ENCODE measurements around the gene ABCA1.
A peak's percentile ranks its signal among the peaks of the same experiment; 100 is the strongest.
"Not testable (repeated sequence)": the region's sequence is repeated elsewhere in the genome, so short reads cannot be mapped to it uniquely, and the experiment has no call there.

The ABCA1 gene, protein sequence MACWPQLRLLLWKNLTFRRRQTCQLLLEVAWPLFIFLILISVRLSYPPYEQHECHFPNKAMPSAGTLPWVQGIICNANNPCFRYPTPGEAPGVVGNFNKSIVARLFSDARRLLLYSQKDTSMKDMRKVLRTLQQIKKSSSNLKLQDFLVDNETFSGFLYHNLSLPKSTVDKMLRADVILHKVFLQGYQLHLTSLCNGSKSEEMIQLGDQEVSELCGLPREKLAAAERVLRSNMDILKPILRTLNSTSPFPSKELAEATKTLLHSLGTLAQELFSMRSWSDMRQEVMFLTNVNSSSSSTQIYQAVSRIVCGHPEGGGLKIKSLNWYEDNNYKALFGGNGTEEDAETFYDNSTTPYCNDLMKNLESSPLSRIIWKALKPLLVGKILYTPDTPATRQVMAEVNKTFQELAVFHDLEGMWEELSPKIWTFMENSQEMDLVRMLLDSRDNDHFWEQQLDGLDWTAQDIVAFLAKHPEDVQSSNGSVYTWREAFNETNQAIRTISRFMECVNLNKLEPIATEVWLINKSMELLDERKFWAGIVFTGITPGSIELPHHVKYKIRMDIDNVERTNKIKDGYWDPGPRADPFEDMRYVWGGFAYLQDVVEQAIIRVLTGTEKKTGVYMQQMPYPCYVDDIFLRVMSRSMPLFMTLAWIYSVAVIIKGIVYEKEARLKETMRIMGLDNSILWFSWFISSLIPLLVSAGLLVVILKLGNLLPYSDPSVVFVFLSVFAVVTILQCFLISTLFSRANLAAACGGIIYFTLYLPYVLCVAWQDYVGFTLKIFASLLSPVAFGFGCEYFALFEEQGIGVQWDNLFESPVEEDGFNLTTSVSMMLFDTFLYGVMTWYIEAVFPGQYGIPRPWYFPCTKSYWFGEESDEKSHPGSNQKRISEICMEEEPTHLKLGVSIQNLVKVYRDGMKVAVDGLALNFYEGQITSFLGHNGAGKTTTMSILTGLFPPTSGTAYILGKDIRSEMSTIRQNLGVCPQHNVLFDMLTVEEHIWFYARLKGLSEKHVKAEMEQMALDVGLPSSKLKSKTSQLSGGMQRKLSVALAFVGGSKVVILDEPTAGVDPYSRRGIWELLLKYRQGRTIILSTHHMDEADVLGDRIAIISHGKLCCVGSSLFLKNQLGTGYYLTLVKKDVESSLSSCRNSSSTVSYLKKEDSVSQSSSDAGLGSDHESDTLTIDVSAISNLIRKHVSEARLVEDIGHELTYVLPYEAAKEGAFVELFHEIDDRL (N-terminal part only)

DNA sequence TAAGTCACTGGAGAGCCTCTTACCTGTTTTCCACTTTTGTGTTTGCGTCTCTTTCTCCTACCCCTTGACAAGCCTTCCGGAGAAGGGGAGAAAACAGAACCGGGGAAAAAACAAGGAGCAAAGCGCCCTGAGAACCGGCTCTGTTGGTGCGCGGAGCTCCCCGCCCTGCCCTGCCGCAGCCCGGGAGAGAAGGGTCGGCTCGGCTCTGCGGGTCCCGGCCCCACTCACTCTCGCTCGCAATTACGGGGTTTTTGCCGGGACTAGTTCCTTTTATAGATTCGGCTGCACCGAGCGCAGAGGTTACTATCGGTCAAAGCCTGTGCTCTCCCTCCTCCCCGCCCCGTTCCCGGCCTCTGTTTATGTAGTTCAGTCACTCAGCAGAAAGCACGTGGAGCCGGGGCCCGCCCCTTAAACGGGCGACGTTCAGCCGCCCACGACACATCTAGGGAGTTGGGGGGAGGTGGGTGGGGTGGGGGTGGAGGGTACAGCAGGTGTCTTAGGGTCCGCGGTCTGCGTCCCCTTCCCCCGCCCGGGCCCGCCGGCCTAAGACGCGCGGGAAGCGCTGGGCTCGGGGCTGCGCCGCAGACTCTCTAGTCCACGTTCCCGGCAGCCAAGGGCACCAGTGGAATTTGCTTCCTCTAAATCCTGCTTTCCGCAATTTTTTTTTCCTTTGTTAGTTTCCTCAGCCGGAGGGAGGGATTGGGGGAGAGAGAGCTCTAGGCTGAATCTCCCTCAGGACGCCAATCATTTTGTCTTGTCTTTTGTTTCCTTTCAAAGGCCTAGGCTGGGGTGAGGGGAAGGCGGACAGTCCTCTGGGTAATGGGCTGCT is at the start of gene ABCA1:
TSS of gene ABCA1 (minus strand) at position 244 of the 829 bp plus-strand sequence. CDS start 24,476 bp downstream, outside the sequence.
- DNase-seq (ENCODE audit: low read depth in 2 of 2): peak; percentile 31 to 56

DNA sequence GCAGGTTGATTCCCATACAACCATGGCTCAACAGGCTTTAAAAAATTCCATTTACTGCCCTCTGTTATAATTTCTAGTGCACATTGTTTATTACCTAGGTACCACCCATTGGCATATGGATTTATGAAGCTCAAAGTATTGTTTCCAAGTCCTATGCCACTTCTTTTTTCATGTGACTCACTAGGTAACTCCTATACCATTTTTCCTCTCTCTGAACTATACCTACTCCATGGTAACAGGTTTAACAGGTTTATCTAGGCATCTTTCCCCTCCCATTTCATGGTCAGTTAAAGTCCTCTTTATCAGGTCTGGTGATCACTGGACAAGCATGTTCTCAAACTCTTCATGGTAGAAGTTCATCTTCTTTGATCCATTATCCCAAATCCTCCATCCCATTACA is 49.6 kb upstream of the ABCA1 start:
- no peak for DNase-seq (ENCODE audit: low read depth in 2 of 2)

DNA sequence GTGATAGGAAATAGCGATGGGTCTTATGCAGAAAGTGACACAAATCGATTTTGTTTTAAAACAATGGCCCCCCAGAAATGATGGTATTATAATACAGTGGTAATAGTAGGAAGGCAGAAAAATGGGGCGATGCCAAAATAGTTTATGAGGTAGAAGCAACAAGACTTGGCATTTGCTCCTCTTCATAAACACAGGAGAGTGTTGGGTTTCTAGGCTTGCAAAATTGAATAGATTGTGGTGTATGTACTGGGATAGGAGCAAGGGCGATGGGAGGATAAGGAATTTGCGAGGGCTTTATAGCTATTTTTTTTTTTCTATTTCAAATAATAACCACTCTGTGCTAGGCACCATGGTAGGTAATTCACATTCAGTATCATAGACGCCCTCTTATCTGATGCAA is 49.2 kb upstream of the ABCA1 start:
- DNase-seq (ENCODE audit: low read depth in 2 of 2): no peak

DNA sequence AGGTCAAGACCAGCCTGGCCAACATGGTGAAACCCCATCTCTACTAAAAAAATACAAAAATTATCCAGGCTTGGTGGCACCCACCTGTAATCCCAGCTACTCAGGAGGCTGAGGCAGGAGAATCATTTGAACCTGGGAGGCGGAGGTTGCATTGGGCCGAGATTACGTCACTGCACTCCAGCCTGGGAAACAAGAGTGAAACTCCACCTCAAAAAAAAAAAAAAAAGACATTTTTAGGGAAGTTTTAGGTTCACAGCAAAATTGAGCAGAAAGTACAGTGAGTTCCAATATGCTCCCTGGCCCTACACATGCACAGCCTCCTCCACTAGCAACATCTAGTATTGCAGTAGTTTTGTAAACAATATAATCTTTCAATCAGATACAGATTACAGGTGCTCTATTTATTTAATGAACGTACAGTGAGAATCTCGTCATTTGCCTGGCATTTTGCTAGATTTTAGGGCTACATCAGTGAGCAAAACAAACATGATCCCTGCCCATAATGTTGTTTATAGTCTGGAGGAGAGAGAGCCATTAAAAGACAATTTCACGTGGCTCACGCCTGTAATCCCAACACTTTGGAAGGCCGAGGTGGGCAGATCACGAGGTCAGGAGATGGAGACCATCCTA is 48.1 kb upstream of the ABCA1 start:
- not testable (repeated sequence) for DNase-seq (ENCODE audit: low read depth in 2 of 2)

DNA sequence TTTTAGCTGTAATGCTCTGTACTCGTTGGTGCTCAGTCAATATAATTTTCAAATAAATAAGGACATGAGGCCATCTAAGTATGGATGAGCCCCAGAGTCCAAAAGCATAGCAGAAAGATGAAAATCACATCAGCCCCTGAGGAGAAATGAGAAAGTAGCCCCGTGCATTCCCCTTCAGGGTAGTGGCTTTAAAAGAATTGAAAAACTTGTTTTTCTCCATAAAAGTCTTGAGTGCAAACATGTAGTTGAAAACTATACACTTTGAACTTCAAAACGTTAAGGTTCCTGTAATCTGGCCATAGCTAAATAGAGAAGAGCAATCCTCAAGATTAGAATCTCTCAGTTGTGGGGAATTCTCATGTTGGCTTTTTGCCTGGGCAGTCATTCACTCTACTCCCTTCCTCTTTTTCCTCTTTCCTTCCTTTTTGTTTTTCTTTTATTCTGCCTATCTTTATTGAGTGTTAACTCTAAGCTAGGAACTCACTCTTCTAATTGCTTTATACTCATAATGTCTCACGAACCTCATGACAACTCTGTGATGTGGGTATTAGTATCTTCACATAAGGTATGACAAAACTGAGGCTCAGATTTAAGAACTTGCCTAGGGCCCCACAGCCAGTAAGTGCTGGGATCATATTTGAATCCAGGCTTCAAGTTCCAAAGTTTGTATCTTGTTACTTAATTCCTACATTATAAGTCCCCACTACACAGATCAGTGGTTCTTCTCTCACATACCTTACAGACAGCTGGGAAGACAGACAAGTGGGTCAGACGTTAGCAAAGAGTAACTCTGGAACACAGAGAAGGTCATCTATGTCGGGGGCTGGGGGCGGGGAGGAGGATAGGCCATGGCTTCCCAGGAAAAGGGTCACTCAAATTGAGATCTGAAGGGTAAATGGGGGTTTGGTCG is 46.4 kb upstream of the ABCA1 start:
- DNase-seq (ENCODE audit: low read depth in 2 of 2): no peak

DNA sequence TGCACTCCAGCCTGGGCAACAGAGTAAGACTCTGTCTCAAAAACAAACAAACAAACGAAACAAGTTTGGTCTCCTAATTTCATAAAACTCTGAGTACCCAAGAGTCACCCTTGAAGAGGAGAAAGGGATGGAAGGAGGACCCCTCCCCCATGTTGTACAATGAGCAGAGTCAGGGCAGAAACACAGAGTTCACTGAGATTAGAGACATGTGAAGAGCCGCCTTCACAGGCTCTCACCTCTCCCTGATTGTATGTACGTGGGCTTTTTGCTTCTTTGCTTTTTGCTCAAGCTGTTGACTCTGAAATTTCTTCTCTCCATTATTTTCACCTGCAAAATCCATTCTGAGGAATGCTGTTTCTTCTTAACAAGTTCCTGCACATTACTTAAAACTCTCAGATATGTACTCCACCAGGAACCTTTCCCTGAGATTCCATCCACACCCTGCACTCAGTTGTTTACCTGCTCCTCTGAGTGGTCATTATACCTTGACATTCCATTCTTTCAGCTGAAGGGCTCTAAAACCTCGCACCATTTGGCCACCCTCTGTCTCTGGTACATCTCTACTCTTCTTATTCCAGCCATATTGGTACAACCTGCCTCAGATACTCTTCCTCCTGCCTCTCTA is 44.4 kb upstream of the ABCA1 start:
- DNase-seq (ENCODE audit: low read depth in 2 of 2): no peak

DNA sequence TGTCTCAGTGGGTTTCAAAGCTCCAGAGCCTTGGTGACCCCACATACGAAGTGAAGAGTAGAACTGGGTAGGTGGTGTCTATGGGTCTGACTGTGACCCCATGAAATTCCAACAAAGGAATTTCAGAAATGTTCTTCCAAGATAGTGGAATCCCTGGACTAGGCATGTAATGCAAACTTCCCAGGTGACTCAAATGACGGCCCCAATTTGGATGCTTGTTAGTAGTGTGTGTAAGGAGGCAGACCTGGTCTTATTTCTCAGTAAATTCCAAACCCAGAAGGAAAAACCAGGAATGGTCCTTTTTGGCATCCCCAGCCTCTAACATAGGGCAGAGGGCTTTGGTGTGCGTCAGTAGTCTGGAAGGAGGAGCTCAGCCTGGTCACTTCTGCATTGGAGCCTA is 43.6 kb upstream of the ABCA1 start:
- DNase-seq (ENCODE audit: low read depth in 2 of 2): no peak

DNA sequence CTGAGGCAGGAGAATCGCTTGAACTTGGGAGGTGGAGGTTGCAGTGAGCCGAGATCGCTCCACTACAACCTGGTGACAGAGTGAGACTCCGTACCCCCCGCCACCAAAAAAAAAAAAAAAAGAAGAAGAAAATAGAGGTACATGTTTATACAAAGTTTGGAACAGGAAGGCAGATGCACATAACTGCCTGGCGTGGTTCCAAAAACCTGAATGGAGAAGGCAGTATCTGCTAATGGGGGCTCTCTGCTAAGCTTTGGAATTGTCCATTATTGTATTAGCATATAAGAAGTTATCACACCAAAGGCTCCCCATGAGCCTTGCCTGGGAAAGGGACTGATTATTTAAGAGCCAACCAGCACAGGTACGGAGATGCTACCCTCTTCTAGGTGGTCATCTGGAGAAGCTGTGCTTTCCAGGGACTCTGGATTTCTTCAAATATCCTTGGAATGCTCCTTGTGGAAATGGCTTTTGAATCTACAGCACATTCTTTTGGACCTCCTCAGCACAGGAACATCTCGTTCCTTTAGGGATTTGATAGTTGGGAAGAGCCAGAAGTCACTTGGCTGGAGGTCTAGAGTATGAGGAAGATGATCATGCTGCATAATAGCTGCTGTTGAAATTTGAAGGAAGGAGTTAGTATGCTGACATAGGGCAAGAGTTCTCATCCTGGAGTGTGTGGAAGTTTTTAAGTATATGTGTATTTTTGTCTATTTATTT is 42.5 kb upstream of the ABCA1 start:
- DNase-seq (ENCODE audit: low read depth in 2 of 2): no peak

DNA sequence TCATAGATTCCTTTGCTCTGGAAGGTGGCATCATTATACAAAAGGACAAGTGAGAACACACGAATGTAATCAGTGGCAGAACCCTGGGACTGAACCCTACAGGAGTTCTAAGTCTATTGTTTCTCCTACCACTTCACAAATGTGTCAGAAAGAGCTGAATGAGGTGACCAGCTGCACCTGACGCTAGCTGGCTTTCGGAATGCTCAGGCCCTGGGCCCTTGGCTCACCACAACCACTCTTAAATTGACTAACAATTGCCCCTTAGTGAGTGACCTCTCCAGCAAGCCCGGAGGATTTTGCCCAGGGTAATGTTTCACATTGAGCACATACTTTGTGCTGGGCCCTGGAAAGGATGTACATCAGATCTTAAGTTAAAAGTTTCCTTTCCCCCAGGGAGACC is 41.2 kb upstream of the ABCA1 start:
- DNase-seq (ENCODE audit: low read depth in 2 of 2): no peak

DNA sequence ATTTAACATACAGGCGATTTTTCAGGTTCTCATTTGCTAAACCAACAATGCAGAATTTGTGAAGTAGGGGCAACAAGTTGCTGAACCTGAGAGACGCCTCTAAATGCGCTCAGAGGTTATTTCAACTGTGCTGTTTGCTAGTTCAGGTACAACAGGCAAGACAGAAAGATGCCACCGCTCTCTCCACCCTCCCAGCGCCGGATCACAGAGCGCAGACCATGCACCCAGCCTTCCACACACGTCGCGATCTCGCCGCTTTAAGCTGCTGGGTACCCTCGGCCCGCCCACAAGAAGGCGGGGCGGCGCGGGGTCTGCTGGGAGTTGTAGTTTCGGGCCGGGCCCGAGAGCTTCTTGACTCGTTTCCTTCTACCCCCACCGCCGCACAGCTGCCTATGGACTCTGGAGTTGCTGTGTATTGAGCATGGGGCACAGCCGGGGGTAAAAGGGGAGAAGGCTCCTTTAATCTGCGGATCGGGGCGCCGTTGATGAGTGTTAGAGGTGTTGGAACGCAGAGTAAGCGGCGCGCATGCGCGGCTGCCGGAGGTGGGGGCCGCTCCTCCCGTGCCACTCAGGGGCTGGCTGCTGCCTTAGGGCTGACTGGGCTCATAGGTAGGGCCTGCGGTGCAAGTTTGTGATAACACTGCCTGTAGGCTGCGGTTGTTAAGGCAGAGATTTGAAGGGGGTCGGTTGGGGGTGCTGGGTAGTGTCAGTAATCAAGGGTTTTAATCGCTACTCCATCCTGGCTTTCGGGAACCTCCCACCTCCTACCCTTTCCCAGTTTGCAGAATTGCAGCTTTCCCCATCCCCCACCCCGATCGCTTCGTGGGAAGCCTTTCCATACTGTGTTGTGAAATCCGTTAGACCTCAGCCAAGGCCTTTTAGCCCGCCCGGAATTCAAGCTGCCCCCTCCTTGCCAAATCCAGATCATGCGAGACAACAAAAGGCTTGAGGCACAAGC is 40.3 kb upstream of the ABCA1 start:
- DNase-seq (ENCODE audit: low read depth in 2 of 2): peak; percentile 51 to 74

DNA sequence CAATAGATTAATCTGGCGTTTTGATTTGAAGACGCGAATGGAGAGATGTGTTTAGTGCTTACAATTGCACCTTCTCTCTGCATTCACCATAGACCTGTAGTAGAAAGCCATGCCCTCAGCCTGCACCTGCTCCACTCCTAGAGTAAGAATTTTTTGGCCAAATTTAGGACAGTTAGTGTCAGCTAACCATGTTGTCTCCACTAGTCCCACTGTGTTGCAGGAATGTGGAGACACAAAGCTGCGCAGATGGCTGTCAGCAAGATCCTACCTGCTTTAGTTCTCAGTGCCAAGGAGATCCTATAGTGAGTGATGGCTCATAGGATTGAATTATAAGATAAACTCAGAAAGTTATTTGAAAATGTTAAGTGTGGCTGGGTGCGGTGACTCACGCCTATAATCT is 35.1 kb upstream of the ABCA1 start:
- DNase-seq (ENCODE audit: low read depth in 2 of 2): no peak

DNA sequence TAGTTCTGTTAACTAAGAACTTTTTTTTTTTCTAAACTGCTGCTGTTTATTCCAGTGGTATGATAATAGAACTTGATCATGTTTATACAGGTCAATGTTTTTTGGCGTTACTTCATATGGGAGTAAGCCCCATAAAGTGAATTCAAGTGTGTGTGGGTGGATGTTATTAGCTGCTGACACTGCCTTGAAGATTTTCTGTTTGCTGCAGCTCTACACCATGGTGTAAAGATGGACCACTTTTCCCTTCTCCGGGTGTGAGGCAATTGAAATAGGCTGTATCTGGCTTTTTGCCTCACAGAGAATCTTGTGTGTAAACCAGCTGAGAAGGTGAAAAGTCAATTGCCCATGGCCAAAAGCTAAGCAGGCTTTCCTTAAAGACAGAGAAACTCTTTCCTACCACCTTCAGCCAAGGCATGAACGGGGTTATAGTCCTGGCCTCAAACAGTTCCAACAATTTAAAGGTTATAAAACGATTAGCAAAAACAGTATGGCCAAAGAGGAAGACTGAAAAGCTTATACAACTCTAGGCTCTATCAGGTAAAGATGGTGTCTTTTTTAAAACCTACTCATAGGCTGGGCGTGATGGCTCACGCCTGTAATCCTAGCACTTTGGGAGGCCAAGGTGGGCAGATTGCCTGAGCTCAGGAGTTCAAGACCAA is 33.9 kb upstream of the ABCA1 start:
- DNase-seq (ENCODE audit: low read depth in 2 of 2): no peak

DNA sequence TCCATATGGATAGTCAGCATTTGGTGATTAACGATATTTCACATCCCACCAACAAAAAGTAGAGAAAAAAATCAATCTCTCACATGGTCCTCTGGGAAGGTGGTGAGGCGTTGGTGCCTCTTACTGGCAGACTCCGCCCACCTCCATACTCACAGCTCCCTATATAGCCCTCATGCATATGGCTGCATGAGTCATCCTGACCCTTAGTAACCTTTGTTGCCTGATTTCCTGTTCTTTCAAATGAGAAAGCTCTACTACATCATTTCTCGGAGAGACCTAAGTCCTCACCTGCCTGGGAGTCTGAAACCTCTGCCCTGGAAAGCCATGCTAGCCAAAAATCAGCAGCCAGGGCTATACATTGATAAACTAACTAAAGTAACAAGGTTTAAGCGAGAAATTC is 33.3 kb upstream of the ABCA1 start:
- peak; percentile 6 to 11 for DNase-seq (ENCODE audit: low read depth in 2 of 2)

DNA sequence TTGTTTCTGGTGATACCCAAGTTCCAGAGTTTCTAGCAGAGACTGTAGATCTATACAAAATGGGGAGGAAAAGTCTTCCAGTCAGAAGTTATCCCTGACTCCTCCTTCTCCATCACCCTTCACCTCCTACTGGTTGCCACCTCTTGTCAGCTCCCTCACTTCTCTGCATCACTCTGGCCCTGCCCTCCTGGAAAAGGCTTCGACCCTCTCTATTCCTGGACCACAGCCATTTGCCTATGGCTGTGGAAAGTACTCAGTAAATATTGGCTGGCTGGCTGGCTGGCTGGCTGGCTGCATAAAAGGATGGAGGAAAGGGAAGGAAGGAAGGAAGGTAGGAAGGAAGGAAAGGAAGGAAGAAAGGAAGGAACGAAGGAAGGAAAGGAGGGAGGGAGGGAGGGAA is 32.7 kb upstream of the ABCA1 start:
- DNase-seq (ENCODE audit: low read depth in 2 of 2): no peak

DNA sequence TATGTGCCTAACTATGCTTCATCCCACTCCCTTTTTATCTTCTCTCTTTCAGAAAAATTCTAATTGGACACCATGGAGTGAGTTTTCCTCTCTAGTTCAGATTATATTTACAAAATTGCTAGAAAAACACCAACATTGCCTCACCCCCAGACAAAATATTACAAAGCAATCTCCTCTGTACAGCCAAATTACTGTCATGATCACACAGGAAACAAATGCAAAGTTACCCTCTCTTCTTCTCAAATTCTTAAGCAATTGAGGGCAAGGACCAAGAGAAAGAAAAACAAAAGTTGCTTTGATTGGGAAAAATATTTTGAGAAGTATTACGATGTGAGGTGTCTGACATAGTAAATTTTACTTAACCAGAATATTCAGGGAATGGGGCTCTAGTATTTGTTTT is 30.8 kb upstream of the ABCA1 start:
- DNase-seq (ENCODE audit: low read depth in 2 of 2): no peak

DNA sequence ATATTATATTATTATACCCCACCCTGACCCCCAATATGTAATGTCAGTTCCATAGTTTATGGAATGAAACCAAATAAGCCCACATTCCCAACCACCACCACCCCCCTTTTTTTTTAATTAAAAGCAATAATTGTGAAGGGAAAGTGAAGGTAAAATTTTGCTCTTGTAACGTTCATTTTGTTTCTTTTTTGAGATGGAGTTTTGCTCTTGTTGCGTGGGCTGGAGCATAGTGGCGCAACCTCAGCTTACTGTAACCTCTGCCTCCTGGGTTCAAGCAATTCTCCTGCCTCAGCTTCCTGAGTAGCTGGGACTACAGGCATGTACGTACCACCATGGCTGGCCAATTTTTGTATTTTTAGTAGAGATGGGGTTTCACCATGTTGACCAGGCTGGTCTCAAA is 30.1 kb upstream of the ABCA1 start:
- DNase-seq (ENCODE audit: low read depth in 2 of 2): not testable (repeated sequence)

DNA sequence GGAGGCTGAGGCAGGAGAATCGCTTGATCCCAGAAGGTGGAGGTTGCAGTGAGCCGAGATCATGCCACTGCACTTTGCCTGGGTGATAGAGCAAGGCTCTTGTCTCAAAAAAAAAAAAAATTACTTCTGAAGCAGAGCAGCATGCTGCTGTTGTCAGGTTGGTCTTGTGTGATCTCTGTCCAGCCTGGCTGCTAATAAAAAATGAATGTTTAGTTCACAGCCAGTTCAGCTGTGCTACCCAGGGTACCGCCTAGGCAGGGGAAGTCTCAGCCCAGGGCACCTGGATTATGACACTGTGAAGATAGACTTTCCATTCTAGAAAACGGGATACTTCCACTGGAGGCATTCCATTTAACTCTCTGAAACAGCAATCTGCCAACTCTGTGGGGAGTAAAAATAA is 23.5 kb upstream of the ABCA1 start:
- no peak for DNase-seq (ENCODE audit: low read depth in 2 of 2)
